Measurements from ENCODE around the gene ZNF714.

ZNF714 gene

GRCh38 chr19:21052902-21053301 lies 29.1 kb upstream of the ZNF714 start:
- TF ChIP-seq REST (IDR thresholded peaks at IDR 0.05; ENCODE audit: insufficient read depth in 1 of 2, low read depth in 2 of 2, low read length in 2 of 2): no peak
- no peak for TF ChIP-seq POLR2AphosphoS5 (IDR thresholded peaks at IDR 0.05; ENCODE audit: low read depth, low read length)
- no peak for TF ChIP-seq FOXP2 (optimal IDR thresholded peaks at IDR 0.05; ENCODE audit: borderline replicate concordance, extremely low read depth, extremely low read length, insufficient read depth)
- no peak for TF ChIP-seq SIN3A (IDR thresholded peaks at IDR 0.05; ENCODE audit: borderline replicate concordance, insufficient read depth, low read length)
- no peak for TF ChIP-seq TAF1 (IDR thresholded peaks at IDR 0.05; ENCODE audit: borderline replicate concordance, insufficient read depth, low read length)

DNA sequence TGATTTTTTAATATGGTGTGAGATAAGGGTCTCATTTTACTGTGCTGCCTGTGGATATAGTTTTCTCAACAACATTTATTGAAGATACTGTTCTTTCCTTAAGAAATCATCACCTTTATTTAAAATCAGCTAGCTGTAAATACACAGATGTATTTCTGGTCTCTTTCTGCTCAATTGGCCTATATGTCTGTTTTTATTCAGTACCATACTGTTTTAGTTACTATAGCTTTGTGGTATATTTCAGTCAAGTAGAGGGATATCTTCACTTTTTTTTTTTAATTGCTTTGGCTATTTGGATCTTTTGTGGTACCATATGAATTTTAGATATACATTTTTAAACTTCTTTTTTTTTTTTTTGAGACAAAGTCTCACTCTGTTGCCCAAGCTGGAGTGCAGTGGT lies 16.7 kb upstream of the ZNF714 start:
- TF ChIP-seq FOXP2 (optimal IDR thresholded peaks at IDR 0.05; ENCODE audit: borderline replicate concordance, extremely low read depth, extremely low read length, insufficient read depth) (no peak), SIN3A (IDR thresholded peaks at IDR 0.05; ENCODE audit: borderline replicate concordance, insufficient read depth, low read length) (no peak), POLR2AphosphoS5 (IDR thresholded peaks at IDR 0.05; ENCODE audit: low read depth, low read length) (no peak), TAF1 (IDR thresholded peaks at IDR 0.05; ENCODE audit: borderline replicate concordance, insufficient read depth, low read length) (no peak), REST (IDR thresholded peaks at IDR 0.05; ENCODE audit: insufficient read depth in 1 of 2, low read depth in 2 of 2, low read length in 2 of 2) (no peak)

DNA sequence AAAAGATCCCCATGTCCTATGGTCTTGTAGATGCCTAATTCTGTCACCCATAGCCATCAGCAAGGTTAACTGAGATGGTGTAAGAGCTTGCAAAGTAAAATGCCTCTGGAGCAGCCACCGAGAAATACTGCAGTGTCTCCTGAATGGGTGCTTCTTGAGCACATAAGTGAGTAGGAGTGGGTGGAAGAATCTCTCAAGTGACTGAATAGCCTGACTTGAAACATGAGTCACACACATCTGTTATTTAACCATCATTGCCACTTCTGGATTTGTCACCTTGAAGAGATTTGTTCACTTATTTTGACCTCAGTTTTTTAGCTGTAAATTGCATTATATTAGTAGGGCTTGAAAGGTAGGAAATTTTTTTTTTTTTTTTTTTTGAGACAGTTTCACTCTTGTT lies 2.3 kb downstream of the ZNF714 start:
- TF ChIP-seq TAF1 (IDR thresholded peaks at IDR 0.05; ENCODE audit: borderline replicate concordance, insufficient read depth, low read length): no peak

- TF ChIP-seq REST (IDR thresholded peaks at IDR 0.05; ENCODE audit: insufficient read depth in 1 of 2, low read depth in 2 of 2, low read length in 2 of 2): no peak
- no peak for TF ChIP-seq POLR2AphosphoS5 (IDR thresholded peaks at IDR 0.05; ENCODE audit: low read depth, low read length)
- TF ChIP-seq FOXP2 (optimal IDR thresholded peaks at IDR 0.05; ENCODE audit: borderline replicate concordance, extremely low read depth, extremely low read length, insufficient read depth): no peak
- no peak for TF ChIP-seq SIN3A (IDR thresholded peaks at IDR 0.05; ENCODE audit: borderline replicate concordance, insufficient read depth, low read length)
- TF ChIP-seq TAF1 (IDR thresholded peaks at IDR 0.05; ENCODE audit: borderline replicate concordance, insufficient read depth, low read length): no peak
These were observed 5.9 kb downstream of the ZNF714 start for GRCh38 chr19:21087871-21088270.

DNA sequence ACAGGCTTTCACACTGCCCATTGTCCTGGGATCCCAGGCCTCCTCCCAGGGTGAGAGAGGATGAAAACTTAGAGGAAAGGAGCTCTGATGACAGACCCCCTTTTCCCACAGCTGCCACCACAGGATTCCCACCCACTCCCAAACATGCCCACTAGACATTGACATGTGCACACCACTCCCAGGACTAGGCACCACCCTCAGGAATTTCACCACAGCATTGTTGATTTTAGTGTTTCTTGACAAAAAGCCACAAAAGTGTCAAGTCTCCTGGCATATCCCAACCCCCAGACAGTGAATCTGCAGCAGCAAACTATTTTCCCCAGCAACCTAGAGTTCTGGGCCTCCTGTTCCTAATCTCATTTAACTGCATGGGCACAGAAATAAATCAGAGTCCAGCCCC lies 10.1 kb downstream of the ZNF714 start:
- no peak for TF ChIP-seq SIN3A (IDR thresholded peaks at IDR 0.05; ENCODE audit: borderline replicate concordance, insufficient read depth, low read length)
- no peak for TF ChIP-seq TAF1 (IDR thresholded peaks at IDR 0.05; ENCODE audit: borderline replicate concordance, insufficient read depth, low read length)
- no peak for TF ChIP-seq FOXP2 (optimal IDR thresholded peaks at IDR 0.05; ENCODE audit: borderline replicate concordance, extremely low read depth, extremely low read length, insufficient read depth)
- TF ChIP-seq POLR2AphosphoS5 (IDR thresholded peaks at IDR 0.05; ENCODE audit: low read depth, low read length): no peak
- no peak for TF ChIP-seq REST (IDR thresholded peaks at IDR 0.05; ENCODE audit: insufficient read depth in 1 of 2, low read depth in 2 of 2, low read length in 2 of 2)

All from PFSK-1 (cell line).